K562 (cell line): Measurements from ENCODE around the gene ATP1A2. TPM values are rescaled to one million over a fixed set of nuclear protein-coding genes. Genes with fewer than 3 reads are reported as not detected.

Source experiments
- FOSL1 ChIP-seq: fragments of 200-800 bp; sonication (Bioruptor generic); conservative IDR thresholded peaks from 2 replicates; pipeline ENCODE4 v1.6.1; 2016; ENCODE audit warnings: missing genetic modification characterization, missing compliant biosample characterization
- MGA ChIP-seq: fragments of 450-650 bp; IDR thresholded peaks from 2 replicates; pipeline ENCODE4 v1.6.1; 2016; ENCODE audit warnings: mild to moderate bottlenecking, moderate library complexity
- NCOA6 ChIP-seq: fragments of 450-650 bp; IDR thresholded peaks from 2 replicates; pipeline ENCODE4 v1.6.1; 2017; ENCODE audit warnings: mild to moderate bottlenecking
- NR2C2 ChIP-seq, 2 experiments: fragments of 200-800 bp in 1 of 2; sonication (Bioruptor generic) in 1 of 2; sonication (generic) in 1 of 2; formaldehyde crosslinking in 1 of 2; IDR thresholded peaks; 2 replicates each; pipeline versions ENCODE4 v1.6.1 to v1.8.0; 2016 to 2022; ENCODE audit warnings: mild to moderate bottlenecking in 1 of 2, missing compliant biosample characterization in 1 of 2, missing genetic modification characterization in 1 of 2, missing genetic modification reagents in 1 of 2
- ZNF76 ChIP-seq: fragments of 250-450 bp; sonication (Bioruptor Pico); IDR thresholded peaks from 2 replicates; pipeline ENCODE4 v1.4.0; 2020; ENCODE audit warnings: mild to moderate bottlenecking, moderate library complexity, borderline replicate concordance
- polyA plus RNA-seq, 8 experiments: library from polyadenylated mRNA; depleted of rRNA in 4 of 8; stranded (reverse) in 5 of 8; unstranded in 3 of 8; fragments of >200 nt; fragmentation: Nextera tagmentation in 2 of 8; fragmentation: Illumina TruSeq in 1 of 8; extraction: Ambion mirVana in 2 of 8; extraction: Trizol in 1 of 8; gene quantifications; 2 replicates each; pipeline versions ENCODE4 v1.2.1 to v1.2.3, GENCODE V29; 2011 to 2014; ENCODE audit warnings: inconsistent platforms in 1 of 8, missing spikeins in 1 of 8
- total RNA-seq, 7 experiments: library from RNA; depleted of rRNA in 6 of 7; stranded (reverse); fragments of >200 nt in 6 of 7; fragmentation: Illumina TruSeq in 2 of 7; extraction: Trizol in 2 of 7; gene quantifications; 2 replicates each; pipeline versions ENCODE4 v1.2.1 to v1.2.3, GENCODE V29; 2011 to 2021; ENCODE audit warnings: low replicate concordance in 1 of 7
- TF ChIP-seq, protein P1 (sequence below): fragments of 200-400 bp; formaldehyde crosslinking; IDR thresholded peaks from 2 replicates; pipeline ENCODE4 v1.6.1; 2017; ENCODE audit warnings: mild to moderate bottlenecking, low read depth, low read length, moderate library complexity

Gene ATP1A2
- total and polyA plus RNA-seq, 9 of the 15 experiments (the other 6 are each of a cell fraction or from before 2014, with no cell fraction given), result 0.04 to 0.11 (median 0.09) TPM; not detected in 6

DNA sequence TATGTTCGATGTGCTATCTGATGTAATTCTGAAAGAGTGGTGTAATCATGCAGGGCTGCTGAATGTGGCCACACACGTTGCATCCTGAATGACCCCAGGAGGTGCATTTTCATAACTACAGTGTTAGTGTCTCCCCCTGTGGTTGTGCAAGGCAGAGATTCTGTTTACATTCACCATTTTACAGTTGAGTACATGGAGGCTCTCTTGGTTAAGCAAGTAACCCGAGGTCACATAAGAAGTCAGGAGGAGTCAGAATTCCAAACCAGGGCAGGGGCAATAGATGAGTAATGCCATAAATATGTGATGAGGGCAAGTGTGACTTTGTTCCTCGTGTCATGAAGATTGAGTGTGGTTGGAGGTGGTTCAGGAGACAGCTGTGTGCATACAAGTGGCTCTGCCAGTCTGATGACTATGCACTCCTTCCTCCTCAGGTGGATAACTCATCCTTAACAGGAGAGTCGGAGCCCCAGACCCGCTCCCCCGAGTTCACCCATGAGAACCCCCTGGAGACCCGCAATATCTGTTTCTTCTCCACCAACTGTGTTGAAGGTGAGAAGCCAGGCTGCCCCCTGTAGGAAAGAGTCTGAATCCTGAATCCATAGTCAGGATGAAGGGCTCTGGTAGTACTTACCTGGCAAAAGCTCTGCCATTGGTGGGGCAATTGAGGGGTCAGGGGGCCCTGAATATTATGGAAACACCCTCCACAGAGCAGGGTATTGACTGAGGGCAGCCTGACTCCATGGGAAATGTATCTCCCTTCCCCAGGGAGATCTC is 9.3 kb downstream of the ATP1A2 start (continued):
- peak; percentile 26; the same call in 1 of the 2 replicates for TF ChIP-seq MGA
- no peak for TF ChIP-seq NCOA6
- TF ChIP-seq, protein P1, sequence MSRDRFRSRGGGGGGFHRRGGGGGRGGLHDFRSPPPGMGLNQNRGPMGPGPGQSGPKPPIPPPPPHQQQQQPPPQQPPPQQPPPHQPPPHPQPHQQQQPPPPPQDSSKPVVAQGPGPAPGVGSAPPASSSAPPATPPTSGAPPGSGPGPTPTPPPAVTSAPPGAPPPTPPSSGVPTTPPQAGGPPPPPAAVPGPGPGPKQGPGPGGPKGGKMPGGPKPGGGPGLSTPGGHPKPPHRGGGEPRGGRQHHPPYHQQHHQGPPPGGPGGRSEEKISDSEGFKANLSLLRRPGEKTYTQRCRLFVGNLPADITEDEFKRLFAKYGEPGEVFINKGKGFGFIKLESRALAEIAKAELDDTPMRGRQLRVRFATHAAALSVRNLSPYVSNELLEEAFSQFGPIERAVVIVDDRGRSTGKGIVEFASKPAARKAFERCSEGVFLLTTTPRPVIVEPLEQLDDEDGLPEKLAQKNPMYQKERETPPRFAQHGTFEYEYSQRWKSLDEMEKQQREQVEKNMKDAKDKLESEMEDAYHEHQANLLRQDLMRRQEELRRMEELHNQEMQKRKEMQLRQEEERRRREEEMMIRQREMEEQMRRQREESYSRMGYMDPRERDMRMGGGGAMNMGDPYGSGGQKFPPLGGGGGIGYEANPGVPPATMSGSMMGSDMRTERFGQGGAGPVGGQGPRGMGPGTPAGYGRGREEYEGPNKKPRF, result no peak
- TF ChIP-seq ZNF76 (CRISPR knock-in tag), result no peak
- TF ChIP-seq NR2C2 (CRISPR knock-in tag; IDR thresholded peaks at IDR 0.05), result no peak
- peak; percentile 56; the same call in 1 of the 2 replicates for TF ChIP-seq NR2C2 (tag; IDR thresholded peaks at IDR 0.05)
- peak; percentile 31; the same call in 1 of the 2 replicates for TF ChIP-seq FOSL1 (tag)
